IMR-90 (cell line): ENCODE measurements around the gene CTDSP2. TPM values are rescaled to one million over a fixed set of nuclear protein-coding genes. Genes with fewer than 3 reads are reported as not detected.
"Not testable (repeated sequence)": the region's sequence is repeated elsewhere in the genome, so short reads cannot be mapped to it uniquely, and the experiment has no call there.

Source experiments
- ATAC-seq: fragments of 200-7000 bp; cut with Tn5 transposase; 2 replicates; pipeline ENCODE4 v1.9.1; 2020; ENCODE audit warnings: low read depth, mild to moderate bottlenecking, moderate library complexity
- BruUV-seq: library from RNA; stranded (reverse); fragments of 400-500 nt; replicated peaks from 2 replicates; lab custom pipeline; 2021; lab: Mats Ljungman, UMichigan
- CTCF ChIA-PET: fragments of 300-600 bp; formaldehyde crosslinking; extraction: SDS; loops from one replicate; lab custom pipeline; 2021; ENCODE audit warnings: antibody characterized with exemption; lab: Yijun Ruan, JAX
- POLR2A ChIA-PET: fragments of 300-600 bp; sonication (Branson Sonifier 250); formaldehyde crosslinking; loops from one replicate; lab custom pipeline; 2022; ENCODE audit warnings: antibody characterized with exemption; ENCODE audit not compliant: unreplicated experiment; lab: Charles Lee
- DNase-seq: peaks from one replicate; pipeline ENCODE4 v3.0.0; 2013
- H2AFZ ChIP-seq: replicated peaks from 2 replicates; pipeline ENCODE3; 2013; ENCODE audit warnings: low read length, mild to moderate bottlenecking; ENCODE audit not compliant: poor library complexity
- H2AK5ac ChIP-seq: 2 replicates; pipeline ENCODE4 v1.6.1; 2013; ENCODE audit warnings: low read depth, low read length, inconsistent platforms
- H2AK9ac ChIP-seq: replicated peaks from 2 replicates; pipeline ENCODE3; 2013; ENCODE audit warnings: mild to moderate bottlenecking, low read depth, low read length, moderate library complexity; ENCODE audit not compliant: poor library complexity
- H2BK120ac ChIP-seq: 2 replicates; pipeline ENCODE4 v1.6.1; 2013; ENCODE audit warnings: low read depth, low read length, inconsistent platforms
- H2BK15ac ChIP-seq: 3 replicates; pipeline ENCODE4 v1.6.1; 2013; ENCODE audit warnings: low read depth, low read length, inconsistent platforms
- H2BK20ac ChIP-seq: 2 replicates; pipeline ENCODE4 v1.6.1; 2013; ENCODE audit warnings: low read depth, mild to moderate bottlenecking, inconsistent platforms, low read length, moderate library complexity
- H2BK5ac ChIP-seq: 2 replicates; pipeline ENCODE4 v1.6.1; 2013; ENCODE audit warnings: mild to moderate bottlenecking, low read depth, low read length, inconsistent platforms; ENCODE audit not compliant: poor library complexity, severe bottlenecking
- H3K14ac ChIP-seq: replicated peaks from 2 replicates; pipeline ENCODE4 v1.6.1; 2013; ENCODE audit warnings: low read depth, low read length, inconsistent platforms
- H3K18ac ChIP-seq: 2 replicates; pipeline ENCODE4 v1.6.1; 2013; ENCODE audit warnings: low read depth, low read length, control low read depth
- H3K23ac ChIP-seq: 2 replicates; pipeline ENCODE4 v1.6.1; 2013; ENCODE audit warnings: low read depth, low read length, inconsistent platforms
- H3K27ac ChIP-seq: 2 replicates; pipeline ENCODE4 v1.5.1; 2013; ENCODE audit warnings: mild to moderate bottlenecking, control low read depth, low read length; ENCODE audit not compliant: insufficient read depth
- H3K27me3 ChIP-seq: 2 replicates; pipeline ENCODE4 v1.6.1; 2013; ENCODE audit warnings: low read length; ENCODE audit not compliant: control insufficient read depth, insufficient read depth
- H3K36me3 ChIP-seq: 2 replicates; pipeline ENCODE4 v1.6.1; 2013; ENCODE audit warnings: low read length, mixed read lengths; ENCODE audit not compliant: control insufficient read depth, insufficient read depth
- H3K4ac ChIP-seq: 2 replicates; pipeline ENCODE4 v1.6.1; 2013; ENCODE audit warnings: low read depth, low read length, inconsistent platforms
- H3K4me1 ChIP-seq: 2 replicates; pipeline ENCODE4 v1.6.1; 2013; ENCODE audit warnings: low read length, mixed read lengths; ENCODE audit not compliant: control insufficient read depth, insufficient read depth
- H3K4me2 ChIP-seq: 2 replicates; pipeline ENCODE4 v1.6.1; 2013; ENCODE audit warnings: low read depth, mild to moderate bottlenecking, control low read depth, low read length, moderate library complexity
- H3K4me3 ChIP-seq: 2 replicates; pipeline ENCODE4 v1.5.1; 2013; ENCODE audit warnings: low read depth, mild to moderate bottlenecking, control low read depth, low read length, moderate library complexity; ENCODE audit not compliant: insufficient read depth
- H3K56ac ChIP-seq: 2 replicates; pipeline ENCODE4 v1.6.1; 2013; ENCODE audit warnings: low read length, inconsistent platforms; ENCODE audit not compliant: insufficient read depth; ENCODE audit errors: extremely low read depth
- H3K79me1 ChIP-seq, 2 experiments: 2 replicates each; pipeline ENCODE4 v1.6.1; 2013; ENCODE audit warnings: low read length in 2 of 2, inconsistent platforms in 1 of 2, low read depth in 1 of 2
- H3K9ac ChIP-seq: 2 replicates; pipeline ENCODE4 v1.6.1; 2013; ENCODE audit warnings: low read depth, low read length, control low read depth
- H3K9me1 ChIP-seq: 2 replicates; pipeline ENCODE4 v1.6.1; 2013; ENCODE audit warnings: low read length, inconsistent platforms; ENCODE audit not compliant: insufficient read depth
- H3K9me3 ChIP-seq: 2 replicates; pipeline ENCODE4 v1.6.1; 2013; ENCODE audit warnings: low read length; ENCODE audit not compliant: control insufficient read depth, insufficient read depth
- H4K20me1 ChIP-seq: 2 replicates; pipeline ENCODE4 v1.6.1; 2013; ENCODE audit warnings: low read length, inconsistent platforms; ENCODE audit not compliant: insufficient read depth
- H4K5ac ChIP-seq: 2 replicates; pipeline ENCODE4 v1.6.1; 2013; ENCODE audit warnings: mild to moderate bottlenecking, low read depth, low read length, control low read depth
- H4K8ac ChIP-seq, 2 experiments: 2 replicates each; pipeline ENCODE4 v1.6.1; 2013; ENCODE audit warnings: low read depth in 2 of 2, low read length in 2 of 2, control low read depth in 1 of 2, inconsistent platforms in 1 of 2
- H4K91ac ChIP-seq: 2 replicates; pipeline ENCODE4 v1.6.1; 2013; ENCODE audit warnings: low read depth, low read length, inconsistent platforms; ENCODE audit not compliant: insufficient read depth
- WGBS, 2 experiments: methylation state at CpG; one replicate each; pipeline versions ENCODE4 v1.1.5 to v1.1.7; 2013; ENCODE audit warnings: missing lambda C conversion rate in 2 of 2; ENCODE audit not compliant: insufficient read length in 1 of 2; ENCODE audit errors: extremely low coverage in 2 of 2; 5-methylcytosine and 5-hydroxymethylcytosine counted together
- dilution Hi-C: fragments of 300-500 bp; cut with HindIII; formaldehyde crosslinking; loops from one replicate; pipeline ENCODE4 v1.14.3; 2018; ENCODE audit warnings: low sequenced_read_pairs; ENCODE audit not compliant: unreplicated experiment
- in situ Hi-C: fragments of 300-500 bp; cut with MboI; formaldehyde crosslinking; loops from 3 replicates; pipeline ENCODE4 v1.14.3; 2019; ENCODE audit warnings: low sequenced_read_pairs, inconsistent platforms, mixed read lengths
- intact Hi-C: fragments of 100-400 bp; cut with micrococcal nuclease; formaldehyde crosslinking; loops from 2 replicates; pipeline ENCODE4 v1.10.0; 2022
- polyA plus RNA-seq, 3 experiments: library from polyadenylated mRNA; depleted of rRNA; stranded (reverse); fragments of >200 nt; gene quantifications; 2 replicates each; pipeline ENCODE4 v1.2.3, GENCODE V29; 2012; ENCODE audit warnings: low replicate concordance in 1 of 3
- total RNA-seq: library from RNA; depleted of rRNA; stranded (reverse); fragments of >200 nt; gene quantifications from 2 replicates; pipeline ENCODE4 v1.2.3, GENCODE V29; 2012

CTDSP2 gene
- total and polyA plus RNA-seq, 2 of the 4 experiments (the other 2 are of a cell fraction): 114 to 156 TPM

DNA sequence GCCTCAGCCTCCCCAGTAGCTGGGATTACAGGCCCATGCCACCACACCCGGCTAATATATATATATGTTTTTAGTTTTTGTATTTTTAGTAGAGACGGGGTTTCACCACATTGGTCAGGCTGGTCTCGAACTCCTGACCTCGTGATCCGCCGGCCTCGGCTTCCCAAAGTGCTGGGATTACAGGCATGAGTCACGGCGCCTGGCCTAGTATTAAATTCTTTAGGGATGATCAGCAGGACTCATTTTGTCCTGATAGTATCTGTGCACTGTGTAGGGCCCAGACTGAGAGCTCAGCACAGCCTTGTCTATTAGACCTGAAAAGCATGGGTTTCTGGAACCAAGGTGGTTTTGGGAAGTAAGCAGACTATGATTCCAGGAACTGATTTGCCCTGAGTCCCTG lies 34.5 kb upstream of the CTDSP2 start:
- POLR2A ChIA-PET: interaction anchor here (1.0 kb wide), 1 partner anchor 16 kb away, joined by 3 read pairs; no protein-coding TSS in a partner anchor
- H3K14ac ChIP-seq: peak overlapping the region; percentile 38; the same call in 1 of the 2 replicates

More for the DNA sequence above, 34.5 kb upstream of the CTDSP2 start:
- CTCF ChIA-PET: interaction anchor here (0.5 kb wide), 1 partner anchor 10 kb away, joined by 3 read pairs; no protein-coding TSS in a partner anchor
- H2AFZ ChIP-seq, H3K9me3 ChIP-seq, H3K27ac ChIP-seq, H3K56ac ChIP-seq, H3K4me2 ChIP-seq, H3K4me1 ChIP-seq, H3K4me3 ChIP-seq, intact Hi-C loops, H3K27me3 ChIP-seq, H4K20me1 ChIP-seq, H3K79me1 ChIP-seq, H3K9ac ChIP-seq, H4K5ac ChIP-seq, H4K91ac ChIP-seq, dilution Hi-C loops, H3K36me3 ChIP-seq, H2AK9ac ChIP-seq, H3K9me1 ChIP-seq, H2BK5ac ChIP-seq, H2AK5ac ChIP-seq, H4K8ac ChIP-seq, in situ Hi-C loops, BruUV-seq: not testable (repeated sequence)
- H3K18ac ChIP-seq: peak overlapping the region; percentile 1; the same call in 1 of the 2 replicates
- H2BK20ac ChIP-seq: peak overlapping the region; percentile 69; the same call in 1 of the 2 replicates
- peak overlapping the region; percentile 84; the same call in 1 of the 2 replicates for H3K23ac ChIP-seq
- DNase-seq (peak; percentile 71), ATAC-seq (peak; percentile 76)
- 67% methylated on average over 2 of the region's 9 CpGs; no CpG with 5 or more reads in 1 of the 2 experiments for WGBS, 2 experiments
- H2BK15ac ChIP-seq: peak overlapping the region; percentile 85; the same call in 1 of the 3 replicates
- peak overlapping the region; percentile 2; the same call in 1 of the 2 replicates for H2BK120ac ChIP-seq
- 0 out of 2 replicates have a peak overlapping the region, but pooled peaks have one; percentile 28 for H3K4ac ChIP-seq
